Ascending aorta (tissue), 2 donors: ENCODE data around the gene C15orf61. TPM values are rescaled to one million over a fixed set of nuclear protein-coding genes. Genes with fewer than 3 reads are reported as not detected.

Experiments
- DNase-seq, 2 donors: peaks; one replicate each; pipeline ENCODE4 v3.0.0-alpha.2; 2019; ENCODE audit warnings: low spot score in 2 of 2
- H3K27ac ChIP-seq, 2 donors: fragments of 200-600 bp; sonication (generic); one replicate each; pipeline ENCODE4 v1.5.1; 2016 to 2017; ENCODE audit warnings: mild to moderate bottlenecking in 1 of 2
- H3K27me3 ChIP-seq: fragments of 200-600 bp; sonication (generic); one replicate; pipeline ENCODE4 v1.5.1; 2017
- H3K36me3 ChIP-seq, 2 donors: fragments of 200-600 bp; sonication (generic); one replicate each; pipeline ENCODE4 v1.5.1; 2016
- H3K4me1 ChIP-seq, 2 donors: fragments of 200-600 bp; sonication (generic); one replicate each; pipeline ENCODE4 v1.5.1; 2016 to 2017; ENCODE audit warnings: mild to moderate bottlenecking in 1 of 2
- H3K4me3 ChIP-seq, 2 donors: fragments of 200-600 bp; sonication (generic); one replicate each; pipeline ENCODE4 v1.5.1; 2016 to 2017; ENCODE audit warnings: mild to moderate bottlenecking in 1 of 2
- H3K9me3 ChIP-seq, 2 donors: fragments of 200-600 bp; sonication (generic); one replicate each; pipeline ENCODE4 v1.5.1; 2016
- intact Hi-C: fragments of 100-400 bp; cut with DNase I; formaldehyde crosslinking; loops from one replicate; pipeline ENCODE4 v1.15.1; 2023
- total RNA-seq: library from RNA; depleted of rRNA; stranded (reverse); fragments of >200 nt; gene quantifications from one replicate; pipeline ENCODE4 v1.1.0, GENCODE V29; 2016
- TF ChIP-seq, protein P1 (sequence below), 3 experiments: fragments of 200-600 bp in 2 of 3; fragments of 450-650 bp in 1 of 3; sonication (generic) in 2 of 3; IDR thresholded peaks; one replicate each; pipeline ENCODE4 v1.5.1; 2016 to 2019; ENCODE audit warnings: antibody characterized with exemption in 3 of 3, mild to moderate bottlenecking in 1 of 3, moderate library complexity in 1 of 3

C15orf61 gene
- total RNA-seq, 1 donor from 2014 or later, result 2.3 TPM

DNA sequence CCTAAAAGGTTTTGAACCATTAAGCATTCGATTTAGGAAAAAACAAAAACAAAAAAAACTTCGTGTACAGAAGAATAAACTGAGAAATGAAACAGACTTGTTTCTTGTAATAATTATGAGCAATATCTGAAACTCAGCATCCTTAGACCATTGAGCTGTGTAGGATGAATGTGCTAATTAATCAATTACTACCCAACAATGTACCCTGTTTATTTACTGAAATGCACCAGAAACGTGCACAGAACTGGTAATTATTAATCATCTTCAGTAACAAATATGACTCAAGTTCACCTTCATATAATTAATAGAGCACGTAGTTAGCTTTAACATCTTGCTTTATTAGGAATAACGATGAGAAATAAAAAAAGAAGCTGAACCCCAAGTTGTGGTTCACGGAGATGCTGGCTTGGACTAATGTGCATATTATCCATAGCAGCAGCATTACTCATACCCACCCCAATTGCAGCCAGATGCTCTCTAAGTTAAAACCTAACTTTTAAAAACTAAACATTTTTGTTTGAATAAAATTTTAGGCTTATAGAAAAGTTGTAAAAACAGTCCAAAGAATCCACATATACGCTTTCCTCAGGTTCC is 10.2 kb upstream of the C15orf61 start:
- no peaks in the 10 kb centered on the region for H3K4me1 ChIP-seq
- H3K9me3 ChIP-seq, result no peaks in the 10 kb centered on the region
- TF ChIP-seq, protein P1, sequence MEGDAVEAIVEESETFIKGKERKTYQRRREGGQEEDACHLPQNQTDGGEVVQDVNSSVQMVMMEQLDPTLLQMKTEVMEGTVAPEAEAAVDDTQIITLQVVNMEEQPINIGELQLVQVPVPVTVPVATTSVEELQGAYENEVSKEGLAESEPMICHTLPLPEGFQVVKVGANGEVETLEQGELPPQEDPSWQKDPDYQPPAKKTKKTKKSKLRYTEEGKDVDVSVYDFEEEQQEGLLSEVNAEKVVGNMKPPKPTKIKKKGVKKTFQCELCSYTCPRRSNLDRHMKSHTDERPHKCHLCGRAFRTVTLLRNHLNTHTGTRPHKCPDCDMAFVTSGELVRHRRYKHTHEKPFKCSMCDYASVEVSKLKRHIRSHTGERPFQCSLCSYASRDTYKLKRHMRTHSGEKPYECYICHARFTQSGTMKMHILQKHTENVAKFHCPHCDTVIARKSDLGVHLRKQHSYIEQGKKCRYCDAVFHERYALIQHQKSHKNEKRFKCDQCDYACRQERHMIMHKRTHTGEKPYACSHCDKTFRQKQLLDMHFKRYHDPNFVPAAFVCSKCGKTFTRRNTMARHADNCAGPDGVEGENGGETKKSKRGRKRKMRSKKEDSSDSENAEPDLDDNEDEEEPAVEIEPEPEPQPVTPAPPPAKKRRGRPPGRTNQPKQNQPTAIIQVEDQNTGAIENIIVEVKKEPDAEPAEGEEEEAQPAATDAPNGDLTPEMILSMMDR (IDR thresholded peaks at IDR 0.05), result no peak
- intact Hi-C loops, result no loop called here
- H3K27ac ChIP-seq, result no peak overlapping the region
- H3K36me3 ChIP-seq, result peaks cover 0 to 18% of the 10 kb centered on the region in 2 donors
- H3K4me3 ChIP-seq, result no peak overlapping the region
- no peak for DNase-seq
- H3K27me3 ChIP-seq, result no peaks in the 10 kb centered on the region

DNA sequence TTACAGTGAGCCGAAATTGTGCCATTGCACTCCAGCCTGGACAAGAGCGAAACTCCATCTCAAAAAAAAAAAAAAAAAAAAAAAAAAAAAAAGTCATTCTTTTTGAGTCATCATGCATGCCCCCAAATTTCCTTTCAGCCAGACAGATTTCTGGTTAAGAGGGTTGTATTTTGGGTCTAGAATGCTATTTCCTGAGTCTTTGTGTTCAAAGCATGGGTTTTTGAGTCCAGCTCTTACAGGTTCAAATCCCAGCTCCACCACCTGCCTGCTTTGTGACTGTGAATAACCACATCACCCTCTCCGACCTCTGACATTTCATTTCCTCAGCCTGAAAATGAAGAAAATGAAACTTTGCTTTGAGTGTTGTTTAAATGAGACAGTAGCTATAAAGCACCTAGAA is 9.3 kb upstream of the C15orf61 start:
- Histone ChIP-seq H3K4me3 (no peak overlapping the region), H3K27ac (no peak overlapping the region), H3K4me1 (no peaks in the 10 kb centered on the region), H3K9me3 (no peaks in the 10 kb centered on the region), H3K27me3 (no peaks in the 10 kb centered on the region), H3K36me3 (peaks cover 0 to 18% of the 10 kb centered on the region in 2 donors)
- TF ChIP-seq, protein P1 (IDR thresholded peaks at IDR 0.05), result no peak
- intact Hi-C loops, result no loop called here
- DNase-seq, result no peak

DNA sequence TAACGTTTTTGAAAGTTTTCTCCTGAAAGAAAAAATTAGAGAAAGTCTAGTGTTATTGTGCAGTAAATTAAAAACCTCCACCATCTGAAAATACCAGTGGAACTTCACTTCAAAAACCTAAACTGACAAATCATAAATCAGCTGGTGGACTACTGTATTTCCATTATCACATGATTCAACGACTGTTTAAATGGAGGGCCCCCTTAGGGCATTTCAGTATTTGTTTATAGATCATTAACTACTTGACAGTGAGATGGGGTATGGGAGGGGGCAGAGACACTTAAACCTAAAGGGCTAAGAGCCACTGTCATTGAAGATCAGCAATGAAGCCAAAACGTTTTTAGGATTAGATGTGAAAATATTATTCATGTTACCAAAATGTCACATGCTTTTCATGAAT is 8.8 kb upstream of the C15orf61 start:
- Histone ChIP-seq H3K27ac (no peak overlapping the region), H3K9me3 (no peaks in the 10 kb centered on the region), H3K27me3 (no peaks in the 10 kb centered on the region), H3K4me3 (no peak overlapping the region), H3K4me1 (no peaks in the 10 kb centered on the region), H3K36me3 (peaks cover 0 to 18% of the 10 kb centered on the region in 2 donors)
- no peak for DNase-seq
- intact Hi-C loops, result no loop called here
- TF ChIP-seq, protein P1 (IDR thresholded peaks at IDR 0.05), result no peak

DNA sequence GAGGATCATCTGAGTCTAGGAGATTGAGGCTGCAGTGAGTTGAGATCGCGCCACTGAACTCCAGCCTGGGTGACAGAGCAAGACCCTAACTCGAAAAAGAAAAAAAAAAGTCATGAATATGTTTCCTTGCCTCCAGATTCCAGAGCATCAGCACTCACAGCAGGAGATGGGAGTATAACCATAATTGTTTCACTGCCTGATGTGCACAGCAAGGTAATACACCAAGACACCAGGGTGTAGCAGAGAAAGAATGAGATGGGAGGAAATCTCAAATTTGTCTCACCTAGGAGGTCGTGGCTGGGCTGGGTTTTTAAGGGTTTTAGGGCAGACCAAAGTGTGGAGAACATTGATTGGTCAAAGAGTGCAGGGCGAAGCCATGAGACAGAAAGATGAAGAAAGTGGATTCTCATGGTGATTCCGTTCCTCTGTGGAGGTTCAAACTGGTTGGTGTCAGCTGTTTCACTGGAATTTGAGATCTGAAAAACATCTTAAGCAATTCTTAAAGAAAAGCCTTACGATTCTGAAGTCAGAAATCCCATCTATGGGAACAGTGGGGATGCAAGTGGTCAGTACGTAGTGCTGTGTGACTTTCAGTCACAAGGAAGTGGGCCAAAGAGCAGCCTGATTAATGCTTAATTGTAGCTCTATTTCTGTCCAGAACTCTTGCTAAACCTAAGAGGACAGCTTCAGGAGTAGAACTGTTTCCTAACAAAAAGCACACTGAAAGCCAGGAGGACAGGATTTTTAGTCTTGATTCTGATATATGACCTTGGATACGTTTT is 7.8 kb upstream of the C15orf61 start:
- Histone ChIP-seq H3K27me3 (no peaks in the 10 kb centered on the region), H3K36me3 (peaks cover 0 to 18% of the 10 kb centered on the region in 2 donors), H3K27ac (no peak overlapping the region), H3K9me3 (no peaks in the 10 kb centered on the region), H3K4me3 (no peak overlapping the region), H3K4me1 (no peaks in the 10 kb centered on the region)
- TF ChIP-seq, protein P1 (IDR thresholded peaks at IDR 0.05), result no peak
- intact Hi-C loops, result no loop called here
- no peak for DNase-seq

DNA sequence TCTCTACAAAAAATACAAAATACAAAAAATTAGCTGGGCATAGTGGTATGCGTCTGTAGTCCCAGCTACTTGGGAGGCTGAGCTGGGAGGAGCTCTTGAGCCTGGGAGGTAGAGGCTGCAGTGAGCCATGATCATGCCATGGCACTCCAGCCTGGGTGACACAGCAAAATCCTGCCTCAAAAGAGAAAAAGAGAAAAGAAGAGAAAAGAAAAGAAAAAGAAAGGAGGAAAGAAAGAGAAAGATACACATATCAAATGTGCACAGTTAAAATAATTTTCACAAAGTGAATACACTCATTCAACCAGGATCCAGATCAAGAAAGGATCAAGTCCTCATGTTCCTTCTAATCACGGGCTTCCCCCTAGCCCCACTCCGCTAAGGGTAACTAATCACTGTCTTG is 5.8 kb upstream of the C15orf61 start:
- no peaks in the 10 kb centered on the region for H3K27me3 ChIP-seq
- no peak overlapping the region for H3K27ac ChIP-seq
- no peaks in the 10 kb centered on the region for H3K9me3 ChIP-seq
- no peak overlapping the region for H3K4me3 ChIP-seq
- TF ChIP-seq, protein P1 (IDR thresholded peaks at IDR 0.05), result no peak
- no peaks in the 10 kb centered on the region for H3K4me1 ChIP-seq
- intact Hi-C loops, result no loop called here
- no peak for DNase-seq
- peaks cover 0 to 18% of the 10 kb centered on the region in 2 donors for H3K36me3 ChIP-seq
